ENCODE results near the gene SEPTIN1.
A peak's percentile ranks its signal among the peaks of the same experiment; 100 is the strongest.

DNA sequence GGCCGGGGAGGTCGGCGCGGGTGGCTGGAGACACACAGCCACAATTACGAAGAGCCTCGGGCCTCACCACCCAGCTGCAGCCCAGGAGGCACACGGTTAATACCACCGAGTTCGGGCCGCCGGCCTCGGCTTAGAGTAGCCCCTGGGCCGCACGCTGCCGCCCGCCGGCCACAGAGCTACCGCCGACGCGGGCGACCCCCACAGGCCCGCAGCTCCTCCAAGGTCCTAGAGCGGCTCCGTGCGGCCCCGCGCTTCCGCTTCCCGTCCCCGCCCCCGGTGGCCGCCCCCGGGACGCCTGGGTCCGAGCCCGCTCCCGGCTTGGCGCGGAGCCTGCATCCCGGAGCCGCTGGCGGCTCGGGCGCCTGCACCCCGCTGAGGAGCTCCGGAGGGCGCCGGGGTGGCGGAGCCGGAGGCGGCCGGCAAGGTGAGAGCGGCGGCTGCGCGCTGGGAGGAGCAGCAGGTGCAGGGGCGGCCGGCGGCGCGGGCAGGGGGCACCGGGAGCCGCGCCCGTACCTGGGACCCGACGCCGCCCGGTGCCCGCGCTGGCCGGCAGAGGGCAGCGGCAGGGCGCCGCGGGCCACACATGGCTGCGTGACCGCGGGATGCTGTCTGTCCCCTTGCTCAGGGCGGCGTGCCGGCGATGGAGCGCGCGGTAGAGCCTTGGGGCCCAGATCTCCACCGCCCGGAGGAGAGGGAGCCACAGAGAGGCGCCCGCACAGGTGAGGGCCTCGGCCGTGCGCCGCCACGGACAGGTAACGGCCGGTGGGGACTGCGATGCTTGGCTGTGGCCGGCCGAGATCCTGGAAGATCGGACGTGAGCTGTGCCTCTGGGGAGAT lies 13.0 kb upstream of the SEPTIN1 start, which contains the start of gene ZNF48:
- peak; percentile 57 for TF ChIP-seq POLR2A (IDR thresholded peaks at IDR 0.05; ENCODE audit: extremely low read depth, insufficient read length)
- TF ChIP-seq, protein P1, sequence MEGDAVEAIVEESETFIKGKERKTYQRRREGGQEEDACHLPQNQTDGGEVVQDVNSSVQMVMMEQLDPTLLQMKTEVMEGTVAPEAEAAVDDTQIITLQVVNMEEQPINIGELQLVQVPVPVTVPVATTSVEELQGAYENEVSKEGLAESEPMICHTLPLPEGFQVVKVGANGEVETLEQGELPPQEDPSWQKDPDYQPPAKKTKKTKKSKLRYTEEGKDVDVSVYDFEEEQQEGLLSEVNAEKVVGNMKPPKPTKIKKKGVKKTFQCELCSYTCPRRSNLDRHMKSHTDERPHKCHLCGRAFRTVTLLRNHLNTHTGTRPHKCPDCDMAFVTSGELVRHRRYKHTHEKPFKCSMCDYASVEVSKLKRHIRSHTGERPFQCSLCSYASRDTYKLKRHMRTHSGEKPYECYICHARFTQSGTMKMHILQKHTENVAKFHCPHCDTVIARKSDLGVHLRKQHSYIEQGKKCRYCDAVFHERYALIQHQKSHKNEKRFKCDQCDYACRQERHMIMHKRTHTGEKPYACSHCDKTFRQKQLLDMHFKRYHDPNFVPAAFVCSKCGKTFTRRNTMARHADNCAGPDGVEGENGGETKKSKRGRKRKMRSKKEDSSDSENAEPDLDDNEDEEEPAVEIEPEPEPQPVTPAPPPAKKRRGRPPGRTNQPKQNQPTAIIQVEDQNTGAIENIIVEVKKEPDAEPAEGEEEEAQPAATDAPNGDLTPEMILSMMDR (IDR thresholded peaks at IDR 0.05; ENCODE audit: low read depth, low read length) = peak; percentile 15
- peak; percentile 69; the same call in 1 of the 2 replicates for TF ChIP-seq MYC (IDR thresholded peaks at IDR 0.05; ENCODE audit: low read depth, low read length)
